MCF 10A (cell line): ENCODE measurements around the gene SYNE3. TPM values are rescaled to one million over a fixed set of nuclear protein-coding genes. Genes with fewer than 3 reads are reported as not detected.

Experiments
- BruUV-seq: library from RNA; stranded (reverse); fragments of 400-500 nt; replicated peaks from 2 replicates; lab custom pipeline; 2021; lab: Mats Ljungman, UMichigan
- CTCF ChIA-PET: fragments of 300-600 bp; sonication (Branson Sonifier 250); formaldehyde crosslinking; extraction: SDS; loops from one replicate; lab custom pipeline; 2021; ENCODE audit warnings: antibody characterized with exemption, inconsistent platforms; lab: Yijun Ruan, JAX
- POLR2A ChIA-PET: fragments of 300-600, 350-650 bp; sonication (Branson Sonifier 250); formaldehyde crosslinking; extraction: SDS; loops from one replicate; lab custom pipeline; 2020; ENCODE audit warnings: antibody characterized with exemption, inconsistent platforms; lab: Yijun Ruan, JAX
- DNase-seq: peaks from one replicate; pipeline ENCODE4 v3.0.0-alpha.2; 2018; ENCODE audit not compliant: unreplicated experiment
- H3K27ac Mint-ChIP-seq: one replicate; pipeline ENCODE4 v1.8.0; 2022; ENCODE audit warnings: mild to moderate bottlenecking, low read depth, mixed read lengths; ENCODE audit not compliant: unreplicated experiment
- H3K27me3 Mint-ChIP-seq: one replicate; pipeline ENCODE4 v1.8.0; 2022; ENCODE audit warnings: mixed read lengths; ENCODE audit not compliant: insufficient read depth, unreplicated experiment
- H3K36me3 Mint-ChIP-seq: one replicate; pipeline ENCODE4 v1.8.0; 2022; ENCODE audit warnings: mild to moderate bottlenecking, moderate library complexity, mixed read lengths; ENCODE audit not compliant: insufficient read depth, unreplicated experiment
- H3K4me1 Mint-ChIP-seq: one replicate; pipeline ENCODE4 v1.8.0; 2022; ENCODE audit warnings: mixed read lengths; ENCODE audit not compliant: insufficient read depth, unreplicated experiment
- H3K4me3 Mint-ChIP-seq: one replicate; pipeline ENCODE4 v1.8.0; 2022; ENCODE audit warnings: mild to moderate bottlenecking, moderate library complexity, mixed read lengths; ENCODE audit not compliant: unreplicated experiment
- H3K9me3 Mint-ChIP-seq: one replicate; pipeline ENCODE4 v1.8.0; 2022; ENCODE audit warnings: mixed read lengths; ENCODE audit not compliant: unreplicated experiment
- intact Hi-C: fragments of 100-400 bp; cut with micrococcal nuclease; formaldehyde crosslinking; loops from 2 replicates; pipeline ENCODE4 v1.14.1; 2022
- total RNA-seq: library from RNA; stranded (reverse); gene quantifications from 2 replicates; pipeline ENCODE4 v1.2.3, GENCODE V29; 2022
- TF ChIP-seq, protein P1 (sequence below): fragments of 200-600 bp; IDR thresholded peaks from one replicate; pipeline ENCODE4 v1.8.0; 2022; ENCODE audit warnings: antibody characterized with exemption, mild to moderate bottlenecking; ENCODE audit not compliant: unreplicated experiment

The SYNE3 gene
- total RNA-seq, 1 experiment from 2014 or later = 9.5 TPM

GRCh38 chr14:95493503-95493902 lies 22.9 kb downstream of the SYNE3 start:
- Mint-ChIP-seq H3K27ac (no peak overlapping the region), H3K36me3 (no peaks in the 10 kb centered on the region), H3K4me3 (no peak overlapping the region), H3K4me1 (peaks cover 20% of the 10 kb centered on the region), H3K9me3 (no peaks in the 10 kb centered on the region), H3K27me3 (no peaks in the 10 kb centered on the region)
- DNase-seq = no peak
- BruUV-seq = no TSS peak
- CTCF ChIA-PET = interaction anchor here (0.7 to 1.0 kb wide), 4 partner anchors 55 to 228 kb away, joined by 3 read pairs; no protein-coding TSS in a partner anchor
- intact Hi-C loops = no loop called here
- POLR2A ChIA-PET = interaction anchor here (0.9 kb wide), 1 partner anchor 25 kb away, joined by 3 read pairs; no protein-coding TSS in a partner anchor
- TF ChIP-seq, protein P1, sequence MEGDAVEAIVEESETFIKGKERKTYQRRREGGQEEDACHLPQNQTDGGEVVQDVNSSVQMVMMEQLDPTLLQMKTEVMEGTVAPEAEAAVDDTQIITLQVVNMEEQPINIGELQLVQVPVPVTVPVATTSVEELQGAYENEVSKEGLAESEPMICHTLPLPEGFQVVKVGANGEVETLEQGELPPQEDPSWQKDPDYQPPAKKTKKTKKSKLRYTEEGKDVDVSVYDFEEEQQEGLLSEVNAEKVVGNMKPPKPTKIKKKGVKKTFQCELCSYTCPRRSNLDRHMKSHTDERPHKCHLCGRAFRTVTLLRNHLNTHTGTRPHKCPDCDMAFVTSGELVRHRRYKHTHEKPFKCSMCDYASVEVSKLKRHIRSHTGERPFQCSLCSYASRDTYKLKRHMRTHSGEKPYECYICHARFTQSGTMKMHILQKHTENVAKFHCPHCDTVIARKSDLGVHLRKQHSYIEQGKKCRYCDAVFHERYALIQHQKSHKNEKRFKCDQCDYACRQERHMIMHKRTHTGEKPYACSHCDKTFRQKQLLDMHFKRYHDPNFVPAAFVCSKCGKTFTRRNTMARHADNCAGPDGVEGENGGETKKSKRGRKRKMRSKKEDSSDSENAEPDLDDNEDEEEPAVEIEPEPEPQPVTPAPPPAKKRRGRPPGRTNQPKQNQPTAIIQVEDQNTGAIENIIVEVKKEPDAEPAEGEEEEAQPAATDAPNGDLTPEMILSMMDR = no peak

DNA sequence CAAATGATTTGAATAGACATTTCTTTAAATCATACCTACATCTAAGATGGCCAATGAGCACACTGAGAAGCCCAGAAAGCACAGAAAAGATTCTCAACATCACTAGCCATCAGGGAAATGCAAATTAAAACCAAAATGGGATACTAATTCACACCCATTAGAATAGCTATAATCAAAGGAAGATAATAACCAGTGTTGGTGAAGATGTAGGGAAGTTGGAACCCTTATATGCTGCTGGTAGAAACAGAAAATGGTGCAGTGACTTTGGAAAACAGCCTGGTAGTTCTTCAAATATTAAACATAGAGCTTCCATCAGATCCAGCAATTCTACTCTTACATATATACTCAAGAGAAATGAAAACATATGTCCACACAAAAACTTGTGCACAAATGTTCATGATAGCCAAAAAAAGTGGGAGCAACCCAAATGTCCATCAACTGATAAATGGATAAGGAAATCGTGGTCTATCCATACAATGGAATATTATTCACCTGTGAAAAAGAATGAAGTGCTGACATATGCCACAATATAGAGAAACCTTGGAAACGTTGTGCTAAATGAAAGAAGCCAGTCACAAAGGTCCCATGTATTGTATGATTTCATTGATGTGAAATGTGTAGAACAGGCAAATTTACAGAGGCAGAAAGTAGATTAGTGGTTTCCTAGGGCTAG lies 24.4 kb downstream of the SYNE3 start:
- H3K36me3 Mint-ChIP-seq = no peaks in the 10 kb centered on the region
- intact Hi-C loops = no loop called here
- H3K4me3 Mint-ChIP-seq = no peak overlapping the region
- H3K4me1 Mint-ChIP-seq = peaks cover 20% of the 10 kb centered on the region
- H3K9me3 Mint-ChIP-seq = no peaks in the 10 kb centered on the region
- ChIA-PET POLR2A (interaction anchor here (1.1 kb wide), 1 partner anchor 42 kb away, joined by 4 read pairs; no protein-coding TSS in a partner anchor), CTCF (interaction anchor here (0.6 to 3.0 kb wide), 4 partner anchors 9 to 38 kb away, joined by 3 to 9 read pairs (median 4); no protein-coding TSS in a partner anchor)
- no TSS peak for BruUV-seq
- TF ChIP-seq, protein P1 = no peak
- no peak for DNase-seq
- H3K27ac Mint-ChIP-seq = no peak overlapping the region
- H3K27me3 Mint-ChIP-seq = no peaks in the 10 kb centered on the region

DNA sequence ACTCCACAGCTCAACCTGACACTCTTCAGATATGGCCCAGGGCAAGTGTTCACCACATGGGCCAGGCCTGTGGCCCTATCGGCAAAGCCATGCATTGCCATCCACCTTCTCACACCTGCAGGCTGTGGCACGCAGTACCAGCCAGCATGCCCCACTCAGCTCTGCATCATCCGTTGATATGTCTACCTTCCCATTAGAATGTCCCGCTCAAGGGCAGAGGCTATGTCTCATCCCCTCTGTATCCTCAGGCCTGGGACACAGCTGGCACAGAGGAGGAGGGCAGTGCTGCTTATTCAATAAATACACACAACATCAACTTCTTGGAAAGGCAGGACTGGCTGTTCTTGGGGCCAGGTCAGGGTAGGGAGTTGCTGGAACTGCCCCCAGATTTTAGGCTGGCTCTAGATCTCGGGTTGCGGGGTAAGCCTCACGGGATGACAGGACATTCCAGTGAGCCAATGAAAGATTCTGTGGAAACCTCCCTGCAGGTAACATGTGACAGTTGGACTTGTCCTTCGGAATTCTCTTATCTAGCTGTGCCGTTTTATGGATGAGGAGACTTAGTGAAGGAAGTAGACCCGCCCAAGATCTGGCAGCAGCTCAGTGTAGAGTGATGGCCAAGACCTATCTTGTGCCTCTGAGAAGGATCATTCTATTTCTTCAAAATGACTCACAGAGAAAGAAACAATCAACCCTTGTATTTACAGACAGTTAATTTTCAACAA lies 25.6 kb downstream of the SYNE3 start:
- ChIA-PET POLR2A (interaction anchor here (1.1 to 1.9 kb wide), 2 partner anchors 44 kb away, joined by 4 to 7 read pairs; partner anchors contain the start of gene GLRX5), CTCF (interaction anchor here (0.7 to 3.0 kb wide), 3 partner anchors 10 to 426 kb away, joined by 3 to 9 read pairs (median 4); no protein-coding TSS in a partner anchor)
- BruUV-seq = no TSS peak
- Mint-ChIP-seq H3K4me1 (peaks cover 20% of the 10 kb centered on the region), H3K9me3 (no peaks in the 10 kb centered on the region), H3K4me3 (no peak overlapping the region), H3K36me3 (no peaks in the 10 kb centered on the region), H3K27me3 (no peaks in the 10 kb centered on the region), H3K27ac (no peak overlapping the region)
- TF ChIP-seq, protein P1 = no peak
- intact Hi-C loops = no loop called here
- DNase-seq = no peak

DNA sequence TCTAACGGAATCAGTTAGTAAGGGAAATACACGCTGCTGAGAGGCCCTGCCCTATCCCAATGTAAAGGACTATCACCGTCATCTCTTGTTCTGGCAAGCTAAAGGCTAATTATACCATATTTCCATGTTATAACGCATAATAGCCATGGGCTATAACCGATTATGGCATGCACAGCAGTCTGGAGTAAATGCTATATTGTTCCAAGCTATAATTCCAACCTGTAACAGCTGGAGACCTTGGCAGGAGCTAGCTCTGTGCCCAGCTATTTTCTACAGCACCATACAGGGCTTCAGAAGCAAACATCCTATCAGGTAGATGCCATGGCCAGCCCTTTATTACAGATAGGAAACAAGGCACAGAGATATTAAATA lies 26.3 kb downstream of the SYNE3 start:
- Mint-ChIP-seq H3K27me3 (no peaks in the 10 kb centered on the region), H3K4me1 (peaks cover 20% of the 10 kb centered on the region)
- POLR2A ChIA-PET = interaction anchor here (1.9 kb wide), 1 partner anchor 45 kb away, joined by 7 read pairs; the partner anchor contains the start of gene GLRX5

More for the DNA sequence above, 26.3 kb downstream of the SYNE3 start:
- H3K9me3 Mint-ChIP-seq = no peaks in the 10 kb centered on the region
- H3K36me3 Mint-ChIP-seq = no peaks in the 10 kb centered on the region
- no peak for DNase-seq
- CTCF ChIA-PET = interaction anchor here (1.0 to 3.0 kb wide), 2 partner anchors 37 to 48 kb away, joined by 3 to 9 read pairs; no protein-coding TSS in a partner anchor
- no TSS peak for BruUV-seq
- H3K4me3 Mint-ChIP-seq = no peak overlapping the region
- TF ChIP-seq, protein P1 = no peak
- no peak overlapping the region for H3K27ac Mint-ChIP-seq
- intact Hi-C loops = no loop called here
